ENCODE measurements around the gene CTRB1.

The CTRB1 gene

DNA sequence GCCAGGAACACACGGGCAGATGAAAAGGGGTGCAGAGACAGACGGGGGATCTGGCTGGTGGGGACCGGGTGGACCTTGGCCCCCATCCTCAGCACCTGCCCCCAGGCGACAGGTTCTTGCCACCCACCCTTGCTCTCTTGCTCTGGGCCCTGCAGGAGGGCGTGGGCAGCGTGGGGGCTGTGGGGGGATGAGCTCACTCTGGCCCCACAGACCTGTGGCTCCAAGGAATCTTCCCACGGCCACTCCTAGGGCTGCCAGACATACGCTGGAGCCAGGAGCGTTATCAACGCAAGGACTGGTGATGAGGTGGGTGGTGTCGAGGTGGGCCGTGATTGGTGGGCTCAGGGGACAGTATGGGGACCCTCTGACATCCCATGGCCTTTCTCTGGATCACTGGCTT lies 6.3 kb downstream of the CTRB1 start:
- no peak for DNase-seq (ENCODE audit: low read depth in 1 of 2, low spot score in 1 of 2)

DNA sequence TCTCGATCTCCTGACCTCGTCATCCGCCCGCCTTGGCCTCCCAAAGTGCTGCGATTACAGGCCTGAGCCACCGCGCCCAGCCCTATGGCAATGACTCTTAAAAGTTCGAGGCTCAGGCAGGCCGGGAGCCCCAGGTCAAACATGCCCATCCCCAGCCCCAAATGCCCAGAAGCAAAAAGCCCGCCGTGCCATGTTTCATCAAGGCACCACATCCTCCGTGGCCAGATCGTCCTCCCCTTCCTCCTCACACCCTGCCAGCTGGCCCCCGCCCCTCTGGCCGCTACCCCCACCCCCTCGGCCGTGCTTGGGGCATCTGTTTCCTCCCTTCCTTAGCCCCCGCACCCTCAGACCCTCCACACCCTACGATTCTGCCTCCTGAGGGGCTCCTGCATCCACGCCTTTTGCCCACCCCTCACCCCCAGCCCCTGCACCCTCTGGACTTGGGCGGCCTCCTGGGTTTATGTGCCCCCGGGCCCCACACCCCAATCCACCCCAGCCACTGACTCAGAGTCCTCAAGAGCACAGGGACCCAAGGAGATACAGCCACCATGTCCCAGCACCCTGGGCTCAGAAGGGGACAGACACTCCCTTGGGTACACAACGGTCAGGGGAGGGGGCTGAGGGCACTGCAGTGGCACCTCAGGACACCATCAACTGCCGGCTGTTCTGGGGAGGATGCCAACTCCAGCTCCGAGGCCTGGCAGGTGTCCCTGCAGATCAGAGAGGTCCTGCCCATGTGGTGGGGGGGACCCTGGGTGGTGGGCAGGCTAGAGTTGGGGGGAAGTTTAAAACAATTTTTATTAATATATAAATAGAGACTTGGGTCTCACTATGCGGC lies 7.1 kb downstream of the CTRB1 start:
- DNase-seq (ENCODE audit: low read depth in 1 of 2, low spot score in 1 of 2) = no peak

GRCh38 chr16:75226550-75227360 lies 8.0 kb downstream of the CTRB1 start:
- DNase-seq (ENCODE audit: low read depth in 1 of 2, low spot score in 1 of 2) = no peak

DNA sequence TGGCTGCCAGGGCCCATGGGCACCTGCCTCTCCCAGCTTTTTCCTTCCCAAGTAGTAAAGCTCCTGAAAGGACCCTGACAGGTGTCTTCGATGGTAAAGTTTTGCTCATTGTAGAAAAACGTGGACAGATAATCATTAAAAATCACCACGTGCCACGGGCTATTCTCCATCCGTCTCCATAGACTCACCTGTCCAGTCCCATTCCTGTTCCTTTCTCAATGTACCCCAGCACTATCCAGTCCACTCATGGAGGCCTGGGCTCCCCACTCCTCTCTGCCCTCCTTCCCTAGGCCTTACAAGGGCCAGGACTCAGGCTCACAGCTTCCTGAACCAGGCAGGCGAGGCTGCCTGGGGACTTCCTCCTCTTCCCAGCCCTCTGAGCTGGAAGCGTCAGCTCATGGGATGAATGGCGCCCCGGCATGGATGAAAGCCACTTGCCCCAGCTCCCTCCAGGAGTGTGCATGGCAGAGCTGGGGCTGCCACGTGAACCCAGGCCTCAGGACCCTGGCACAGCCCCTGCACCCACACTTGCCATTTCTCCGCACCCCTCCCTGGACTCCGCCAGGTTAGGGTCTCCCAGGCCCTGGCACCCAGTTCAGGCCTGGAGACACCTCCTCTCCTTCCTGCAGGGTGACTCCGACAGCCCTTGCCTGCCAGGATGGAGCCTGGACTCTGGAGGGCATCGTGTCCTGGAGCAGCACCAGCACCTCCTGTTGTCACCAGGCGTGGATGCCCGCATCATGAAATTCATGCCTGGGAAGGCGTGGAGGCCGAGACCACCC lies 8.8 kb downstream of the CTRB1 start:
- no peak for DNase-seq (ENCODE audit: low read depth in 1 of 2, low spot score in 1 of 2)

GRCh38 chr16:75228143-75228976 lies 9.6 kb downstream of the CTRB1 start:
- no peak for DNase-seq (ENCODE audit: low read depth in 1 of 2, low spot score in 1 of 2)

- DNase-seq (ENCODE audit: low read depth in 1 of 2, low spot score in 1 of 2) = no peak
Observed at GRCh38 chr16:75229172-75230031, 10.6 kb downstream of the CTRB1 start.

DNA sequence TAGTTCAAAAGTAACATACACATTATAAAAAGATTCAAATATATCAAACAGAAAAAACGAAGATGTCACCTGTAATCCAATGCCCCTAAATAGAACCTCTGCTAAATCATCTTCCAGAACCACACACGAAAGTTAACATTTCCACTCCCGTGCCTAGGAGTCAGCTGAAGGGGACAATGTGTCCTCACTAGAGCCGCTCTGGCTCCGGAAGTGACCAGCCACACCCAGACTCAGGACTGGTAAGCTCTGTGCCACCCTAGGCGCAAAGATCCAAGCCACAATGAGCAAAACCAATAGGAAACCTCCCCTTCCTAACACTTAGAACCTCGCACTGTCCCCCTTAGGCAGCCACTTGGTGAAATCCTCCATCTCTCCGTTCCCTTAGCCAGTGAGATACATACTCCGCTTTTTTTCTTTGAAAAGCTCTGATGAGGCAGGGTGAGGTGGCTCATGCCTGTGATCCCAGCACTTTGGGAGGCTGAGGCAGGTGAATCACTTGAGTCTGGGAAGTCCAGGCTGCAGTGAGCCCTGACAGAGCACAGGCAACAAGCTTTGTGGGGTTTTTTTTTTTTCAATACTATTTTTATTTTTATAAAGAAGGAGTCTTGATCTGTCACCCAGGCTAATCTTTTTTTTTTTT lies 11.8 kb downstream of the CTRB1 start:
- DNase-seq (ENCODE audit: low read depth in 1 of 2, low spot score in 1 of 2) = no peak

- no peak for DNase-seq (ENCODE audit: low read depth in 1 of 2, low spot score in 1 of 2)
Observed at GRCh38 chr16:75231570-75231969, 12.8 kb downstream of the CTRB1 start.

DNA sequence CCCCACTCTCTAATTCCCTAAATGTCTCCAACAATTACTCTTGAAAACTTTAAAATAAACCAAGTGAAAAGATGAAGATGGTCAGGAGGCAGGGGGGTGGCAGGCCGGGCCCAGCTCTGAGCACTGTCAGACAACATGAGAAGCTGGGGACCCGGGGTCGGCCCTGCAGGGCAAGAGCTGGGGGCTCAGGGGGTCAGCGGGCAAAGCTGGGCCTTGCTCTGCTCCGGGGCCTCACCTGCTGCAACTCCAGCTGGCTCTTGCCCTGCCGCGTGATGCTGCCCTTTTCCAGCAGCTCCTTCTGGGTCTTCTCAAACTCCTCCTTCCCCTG lies 14.8 kb downstream of the CTRB1 start:
- DNase-seq (ENCODE audit: low read depth in 1 of 2, low spot score in 1 of 2) = no peak

DNA sequence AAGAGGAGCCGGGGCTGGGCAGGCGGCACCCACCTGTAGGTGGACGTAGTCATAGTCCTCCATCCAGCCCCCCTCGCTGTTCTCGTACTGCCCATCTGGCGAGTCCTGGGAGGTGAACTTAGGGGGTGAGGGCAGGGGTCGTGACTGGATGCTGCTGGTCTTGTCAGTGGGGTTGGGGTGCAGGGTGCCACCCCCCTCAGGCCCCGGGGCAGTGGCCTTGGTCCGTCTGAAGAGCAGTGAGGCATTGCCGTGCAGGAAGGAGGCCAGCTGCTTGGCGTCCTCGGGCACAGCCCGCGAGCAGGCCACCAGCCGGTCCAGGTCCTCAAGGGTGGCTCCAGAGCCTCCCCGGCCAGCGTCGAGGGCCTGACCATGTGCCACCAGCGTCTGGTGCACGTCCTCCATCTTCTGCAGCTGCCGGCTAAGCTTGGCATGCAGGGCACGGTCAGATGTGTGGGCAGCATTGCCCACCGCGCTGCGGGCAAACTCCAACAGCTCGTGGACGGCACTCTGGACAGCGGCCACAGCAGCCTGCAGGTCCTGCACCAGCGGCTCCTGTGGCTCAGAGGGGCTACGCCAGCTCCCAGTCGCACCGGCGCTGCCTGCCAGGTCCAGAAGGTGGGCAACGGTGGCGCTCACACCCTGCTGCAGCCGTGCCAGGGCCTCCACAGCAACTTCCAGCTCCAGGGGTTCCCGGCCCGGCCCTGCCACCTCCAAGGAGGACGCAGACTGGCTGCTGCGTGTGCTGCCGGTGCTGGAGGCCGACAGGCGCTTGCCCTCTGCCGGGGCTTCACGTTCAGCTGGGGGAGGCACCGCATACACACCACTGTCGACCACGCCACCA lies 16.3 kb downstream of the CTRB1 start:
- no peak for DNase-seq (ENCODE audit: low read depth in 1 of 2, low spot score in 1 of 2)

GRCh38 chr16:75235721-75236193 lies 17.0 kb downstream of the CTRB1 start:
- no peak for DNase-seq (ENCODE audit: low read depth in 1 of 2, low spot score in 1 of 2)

DNA sequence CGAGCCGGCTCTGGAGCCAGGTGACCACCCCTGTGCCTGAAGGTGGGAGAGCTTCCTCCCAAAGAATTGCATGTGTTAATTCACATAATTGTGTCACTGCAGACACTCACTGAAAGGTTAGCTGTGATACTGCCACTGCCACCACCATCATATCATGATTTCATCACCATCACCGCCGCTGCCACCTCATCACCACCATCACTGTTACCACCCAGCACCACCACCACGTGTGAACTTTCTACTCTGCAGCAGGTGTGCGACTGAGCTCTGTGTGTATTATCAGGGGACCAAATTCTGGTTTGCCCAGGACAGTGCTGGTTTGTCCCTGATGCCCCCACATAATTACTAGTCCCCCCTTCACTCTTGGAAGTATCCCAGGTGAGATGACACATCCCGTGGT lies 17.4 kb downstream of the CTRB1 start:
- DNase-seq (ENCODE audit: low read depth in 1 of 2, low spot score in 1 of 2) = no peak

GRCh38 chr16:75236736-75237397 lies 18.1 kb downstream of the CTRB1 start:
- no peak for DNase-seq (ENCODE audit: low read depth in 1 of 2, low spot score in 1 of 2)

GRCh38 chr16:75237398-75238131 lies 18.8 kb downstream of the CTRB1 start:
- DNase-seq (ENCODE audit: low read depth in 1 of 2, low spot score in 1 of 2) = no peak

- DNase-seq (ENCODE audit: low read depth in 1 of 2, low spot score in 1 of 2) = no peak
Observed at GRCh38 chr16:75238132-75238852, 19.5 kb downstream of the CTRB1 start.

DNA sequence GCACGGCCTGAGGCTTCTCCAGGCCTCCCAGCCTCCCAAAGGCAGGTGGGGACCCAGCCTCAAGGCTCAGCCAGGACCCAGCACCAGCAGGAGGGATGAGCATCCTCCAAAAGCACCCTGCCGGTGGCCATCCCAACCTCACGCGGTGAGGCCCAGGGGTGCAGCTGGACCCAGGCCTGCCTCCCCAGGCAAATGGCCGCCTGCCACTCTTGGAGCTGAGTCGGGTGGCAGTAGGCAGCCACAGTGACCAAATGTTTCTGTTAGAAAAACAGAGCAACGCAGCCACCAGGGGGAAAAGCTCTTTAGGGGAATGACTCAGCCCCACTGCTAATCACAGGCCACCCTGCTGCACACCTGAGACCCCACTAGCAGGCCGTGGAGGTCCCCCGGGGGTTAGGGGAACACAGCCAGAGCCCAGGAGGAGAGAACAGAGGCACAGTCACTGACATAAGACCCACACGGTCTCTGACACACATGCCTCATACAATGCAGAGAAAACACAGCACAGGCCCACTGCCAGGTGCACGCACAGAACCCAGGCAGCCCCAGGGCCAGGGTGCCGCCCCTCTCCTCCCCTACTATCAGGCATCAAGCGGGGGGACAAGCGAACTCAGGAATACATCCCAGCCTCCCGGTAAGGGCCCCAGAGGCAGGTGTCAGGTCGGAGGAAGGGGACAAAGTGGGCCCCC lies 20.2 kb downstream of the CTRB1 start:
- no peak for DNase-seq (ENCODE audit: low read depth in 1 of 2, low spot score in 1 of 2)

All from activated T-helper 1 cell treated with anti-CD3 and anti-CD28 coated beads, Interleukin-2, amount 50 U/mL, for 16 hours (primary cell).